Activated CD8-positive, alpha-beta T cell treated with anti-CD3 and anti-CD28 coated beads, Interleukin-2, amount 10 ng/mL, durations not matched to agents 7 days and 5 days (primary cell): ENCODE measurements around the gene GLIS2. TPM values are rescaled to one million over a fixed set of nuclear protein-coding genes. Genes with fewer than 3 reads are reported as not detected.
"Not testable (repeated sequence)": the region's sequence is repeated elsewhere in the genome, so short reads cannot be mapped to it uniquely, and the experiment has no call there.

ENCODE experiments used
- ATAC-seq: fragments of 150-1000 bp; cut with Tn5 transposase; one replicate; pipeline ENCODE4 v1.10.0; 2021; ENCODE audit warnings: moderate library complexity
- CTCF ChIA-PET: fragments of 350-600 bp; sonication (Branson Sonifier 250); formaldehyde crosslinking; loops from one replicate; lab custom pipeline; 2021; ENCODE audit warnings: antibody characterized with exemption; lab: Charles Lee
- POLR2A ChIA-PET: fragments of 350-600 bp; sonication (Branson Sonifier 250); formaldehyde crosslinking; loops from one replicate; lab custom pipeline; 2021; ENCODE audit warnings: antibody characterized with exemption; lab: Charles Lee
- DNase-seq: peaks from one replicate; pipeline ENCODE4 v3.0.0-alpha.2; 2020
- H3K27ac Mint-ChIP-seq: one replicate; pipeline ENCODE4 v1.8.0; 2021; ENCODE audit warnings: mild to moderate bottlenecking, mixed read lengths
- H3K27me3 Mint-ChIP-seq: one replicate; pipeline ENCODE4 v1.8.0; 2021; ENCODE audit warnings: low read depth, mixed read lengths
- H3K36me3 Mint-ChIP-seq: one replicate; pipeline ENCODE4 v1.8.0; 2021; ENCODE audit warnings: low read depth, mixed read lengths
- H3K4me1 Mint-ChIP-seq: one replicate; pipeline ENCODE4 v1.8.0; 2021; ENCODE audit warnings: low read depth, mixed read lengths
- H3K4me3 Mint-ChIP-seq: one replicate; pipeline ENCODE4 v1.8.0; 2021; ENCODE audit warnings: mild to moderate bottlenecking, mixed read lengths
- H3K9me3 Mint-ChIP-seq: one replicate; pipeline ENCODE4 v1.8.0; 2022; ENCODE audit warnings: mixed read lengths; ENCODE audit not compliant: insufficient read depth
- total RNA-seq, 2 experiments: library from RNA; stranded (reverse); gene quantifications; one replicate each; pipeline ENCODE4 v1.2.3, GENCODE V29; 2021

Gene GLIS2
- total RNA-seq, 2 experiments from 2014 or later, result 0.16 TPM

DNA sequence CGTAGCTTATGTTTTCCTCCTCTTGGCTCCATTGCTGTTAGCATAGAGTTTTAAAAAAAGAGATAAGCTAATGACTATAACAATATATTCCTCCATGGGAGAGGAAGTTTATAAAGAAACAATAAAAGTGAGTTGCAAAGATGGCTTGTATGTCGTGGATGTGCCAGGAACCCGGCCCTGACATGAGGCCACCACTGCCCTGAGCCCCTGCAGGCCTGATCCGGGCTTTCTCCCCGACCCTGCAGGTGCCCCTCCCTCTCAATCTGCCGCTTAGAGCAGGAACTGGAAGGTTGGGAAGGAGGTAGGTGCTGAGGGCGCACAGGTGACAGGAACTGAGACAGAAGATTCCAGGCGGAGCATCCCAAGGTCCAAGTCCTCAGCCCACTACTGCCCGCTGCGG, 23.6 kb downstream of the GLIS2 start:
- H3K36me3 Mint-ChIP-seq, result no peaks in the 10 kb centered on the region
- CTCF ChIA-PET, result interaction anchor here (1.6 kb wide), 1 partner anchor 11 kb away, joined by 4 read pairs; no protein-coding TSS in a partner anchor
- ATAC-seq, result no peak

DNA sequence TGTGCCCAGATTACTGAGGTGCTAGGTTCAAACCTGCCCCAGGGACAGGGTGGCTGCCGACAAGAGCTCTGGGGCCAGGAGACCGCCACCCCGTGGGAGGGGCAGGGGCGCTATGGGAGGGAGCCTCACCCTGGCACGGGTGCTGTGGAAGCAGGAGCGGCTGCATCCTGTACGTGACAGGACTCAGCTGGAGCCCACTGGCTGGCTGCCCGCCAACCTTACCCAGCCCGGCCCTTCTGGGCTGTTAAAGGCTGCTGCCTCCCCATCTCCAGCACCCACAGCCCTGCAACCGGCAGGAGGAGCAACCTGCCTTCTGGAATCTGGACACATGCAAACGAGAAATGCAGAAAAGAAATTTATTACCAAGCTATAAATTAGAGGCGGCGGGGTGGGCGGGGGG, 24.0 kb downstream of the GLIS2 start:
- Mint-ChIP-seq H3K9me3 (no peaks in the 10 kb centered on the region), H3K36me3 (no peaks in the 10 kb centered on the region), H3K27me3 (no peaks in the 10 kb centered on the region), H3K4me3 (no peak overlapping the region), H3K4me1 (peaks cover 6% of the 10 kb centered on the region), H3K27ac (no peak overlapping the region)
- no peak for ATAC-seq
- ChIA-PET POLR2A (interaction anchor here (1.5 kb wide), 1 partner anchor 11 kb away, joined by 4 read pairs; no protein-coding TSS in a partner anchor), CTCF (interaction anchor here (1.1 to 2.5 kb wide), 3 partner anchors 10 to 67 kb away, joined by 3 to 8 read pairs (median 4); no protein-coding TSS in a partner anchor)
- DNase-seq, result no peak

More for the DNA sequence above, 23.6 kb downstream of the GLIS2 start:
- POLR2A ChIA-PET, result interaction anchor here (1.5 kb wide), 1 partner anchor 11 kb away, joined by 4 read pairs; no protein-coding TSS in a partner anchor
- Mint-ChIP-seq H3K4me1 (peaks cover 4% of the 10 kb centered on the region), H3K27ac (no peak overlapping the region), H3K4me3 (no peak overlapping the region), H3K9me3 (no peaks in the 10 kb centered on the region), H3K27me3 (no peaks in the 10 kb centered on the region)
- no peak for DNase-seq

DNA sequence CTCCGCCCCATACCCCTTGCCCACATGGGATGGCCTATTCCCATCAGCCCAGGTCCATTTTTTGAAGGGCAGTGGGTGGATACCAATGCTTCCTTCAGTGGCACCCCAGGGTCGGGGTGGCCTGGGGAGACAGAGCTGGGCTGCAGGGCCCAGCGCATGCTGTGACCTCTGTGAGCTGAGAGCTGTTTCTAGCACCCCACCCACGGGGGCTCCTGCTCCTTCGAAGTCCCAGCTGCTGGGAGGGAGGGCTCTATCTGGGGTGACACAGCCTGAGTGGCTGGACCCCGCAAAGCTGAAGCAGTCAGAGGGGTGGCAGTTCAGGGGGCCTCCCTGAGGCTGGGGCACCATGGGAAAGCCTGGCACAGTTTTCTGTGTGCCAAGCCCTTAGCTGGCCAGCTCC, 24.6 kb downstream of the GLIS2 start:
- H3K36me3 Mint-ChIP-seq, result no peaks in the 10 kb centered on the region
- ChIA-PET POLR2A (interaction anchor here (1.1 kb wide), 1 partner anchor 34 kb away, joined by 3 read pairs; no protein-coding TSS in a partner anchor), CTCF (interaction anchor here (1.1 to 2.5 kb wide), 2 partner anchors 12 to 67 kb away, joined by 3 to 8 read pairs; no protein-coding TSS in a partner anchor)
- no peaks in the 10 kb centered on the region for H3K9me3 Mint-ChIP-seq
- H3K27ac Mint-ChIP-seq, result no peak overlapping the region
- peaks cover 7% of the 10 kb centered on the region for H3K4me1 Mint-ChIP-seq
- DNase-seq (no peak), ATAC-seq (no peak)
- H3K4me3 Mint-ChIP-seq, result no peak overlapping the region
- no peaks in the 10 kb centered on the region for H3K27me3 Mint-ChIP-seq

DNA sequence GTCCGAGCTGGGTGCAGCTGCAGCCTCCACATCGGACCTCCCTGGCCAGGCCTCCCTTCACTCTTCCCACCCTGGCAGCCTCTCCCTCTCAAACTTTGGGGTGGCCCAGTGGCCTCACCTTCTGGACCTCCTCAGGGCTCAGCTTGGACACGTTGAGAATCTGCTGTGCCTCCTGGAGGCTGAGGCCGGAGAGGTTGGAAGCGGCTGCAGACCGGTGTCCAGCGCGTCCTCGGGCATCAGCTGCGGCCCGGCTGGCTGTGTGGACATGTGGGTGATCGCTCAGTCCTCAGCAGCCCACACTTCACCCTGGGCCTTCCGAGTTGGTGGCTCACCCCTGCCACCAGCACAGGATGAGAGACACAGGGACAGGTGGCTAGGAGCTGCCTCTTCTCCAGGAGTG, 25.4 kb downstream of the GLIS2 start:
- Mint-ChIP-seq H3K27ac (no peak overlapping the region), H3K36me3 (no peaks in the 10 kb centered on the region), H3K9me3 (no peaks in the 10 kb centered on the region), H3K27me3 (no peaks in the 10 kb centered on the region), H3K4me3 (no peak overlapping the region), H3K4me1 (peaks cover 7% of the 10 kb centered on the region)
- DNase-seq (no peak), ATAC-seq (no peak)
- ChIA-PET CTCF (interaction anchor here (1.0 to 2.5 kb wide), 4 partner anchors 9 to 52 kb away, joined by 3 to 8 read pairs (median 4); no protein-coding TSS in a partner anchor), POLR2A (interaction anchor here (1.1 kb wide), 1 partner anchor 35 kb away, joined by 3 read pairs; no protein-coding TSS in a partner anchor)

DNA sequence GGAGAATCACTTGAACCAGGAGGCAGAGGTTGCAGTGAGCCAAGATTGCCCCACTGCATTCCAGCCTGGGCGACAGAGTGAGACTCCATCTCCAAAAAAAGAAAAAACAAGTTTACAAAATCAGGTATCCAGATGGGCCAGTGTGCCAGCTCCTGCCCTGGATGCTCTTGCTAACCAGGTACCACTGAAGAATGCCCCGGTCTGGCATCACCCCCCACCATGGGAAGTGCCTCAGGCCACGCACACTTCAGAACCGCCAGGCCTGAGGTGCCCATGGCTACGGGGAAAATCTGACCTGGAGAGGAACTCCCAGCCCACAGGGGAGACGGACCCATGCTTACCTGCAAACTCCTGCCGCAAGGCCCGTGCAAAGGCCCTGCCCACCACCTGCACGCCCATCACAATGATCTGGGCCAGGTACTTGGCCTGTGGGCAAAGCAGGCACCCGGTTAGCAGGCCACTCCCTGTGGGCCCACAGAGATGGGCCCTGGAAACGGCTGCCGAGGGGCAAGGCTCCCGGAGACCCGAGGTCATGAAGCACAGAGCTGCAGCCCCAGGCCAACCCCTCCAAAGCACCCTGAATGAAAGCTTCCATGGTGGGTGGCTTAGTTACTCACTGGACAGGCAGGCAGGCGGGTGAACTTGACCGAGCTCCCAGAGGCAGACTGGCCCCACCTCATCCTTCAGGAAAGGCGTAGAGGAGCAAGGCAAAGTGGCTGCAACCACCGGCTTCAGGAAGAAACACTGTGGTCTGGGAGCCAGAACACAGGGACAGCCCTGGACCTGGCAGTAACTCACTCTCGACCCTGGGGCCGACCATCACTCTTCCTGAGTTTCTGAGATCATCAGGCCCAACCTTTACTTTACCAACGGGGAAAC, 27.2 kb downstream of the GLIS2 start:
- ATAC-seq (no peak), DNase-seq (no peak)
- ChIA-PET CTCF (interaction anchor here (0.6 kb wide), 1 partner anchor 54 kb away, joined by 3 read pairs; no protein-coding TSS in a partner anchor), POLR2A (interaction anchor here (0.5 kb wide), 1 partner anchor 263 kb away, joined by 4 read pairs; no protein-coding TSS in a partner anchor)
- Mint-ChIP-seq H3K4me1 (peaks cover 7% of the 10 kb centered on the region), H3K9me3 (no peaks in the 10 kb centered on the region), H3K4me3 (no peak overlapping the region), H3K27me3 (no peaks in the 10 kb centered on the region), H3K27ac (no peak overlapping the region), H3K36me3 (peaks cover under 1% of the 10 kb centered on the region)

DNA sequence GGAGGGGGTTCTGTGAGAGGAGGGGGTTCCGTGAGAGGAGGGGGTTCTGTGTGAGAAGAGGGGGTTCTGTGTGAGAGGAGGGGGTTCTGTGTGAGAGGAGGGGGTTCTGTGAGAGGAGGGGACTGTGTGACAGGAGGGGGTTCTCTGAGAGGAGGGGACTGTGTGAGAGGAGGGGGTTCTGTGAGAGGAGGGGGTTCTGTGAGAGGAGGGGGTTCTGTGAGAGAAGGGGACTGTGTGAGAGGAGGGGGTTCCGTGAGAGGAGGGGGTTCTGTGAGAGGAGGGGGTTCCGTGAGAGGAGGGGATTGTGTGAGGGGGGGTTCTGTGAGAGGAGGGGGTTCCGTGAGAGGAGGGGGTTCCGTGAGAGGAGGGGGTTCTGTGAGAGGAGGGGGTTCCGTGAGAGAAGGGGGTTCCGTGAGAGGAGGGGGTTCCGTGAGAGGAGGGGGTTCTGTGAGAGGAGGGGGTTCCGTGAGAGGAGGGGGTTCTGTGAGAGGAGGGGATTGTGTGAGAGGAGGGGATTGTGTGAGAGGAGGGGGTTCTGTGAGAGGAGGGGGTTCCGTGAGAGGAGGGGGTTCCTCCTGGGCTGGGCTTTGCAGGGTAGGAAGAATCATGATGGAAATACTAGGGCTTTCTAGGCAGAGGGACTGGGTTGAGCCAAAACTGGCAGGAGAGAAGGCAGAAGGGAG, 28.6 kb downstream of the GLIS2 start:
- H3K4me3 Mint-ChIP-seq, ATAC-seq, POLR2A ChIA-PET, H3K36me3 Mint-ChIP-seq, DNase-seq, H3K27me3 Mint-ChIP-seq, H3K27ac Mint-ChIP-seq, CTCF ChIA-PET, H3K9me3 Mint-ChIP-seq: not testable (repeated sequence)
- peaks cover 12% of the 10 kb centered on the region for H3K4me1 Mint-ChIP-seq

DNA sequence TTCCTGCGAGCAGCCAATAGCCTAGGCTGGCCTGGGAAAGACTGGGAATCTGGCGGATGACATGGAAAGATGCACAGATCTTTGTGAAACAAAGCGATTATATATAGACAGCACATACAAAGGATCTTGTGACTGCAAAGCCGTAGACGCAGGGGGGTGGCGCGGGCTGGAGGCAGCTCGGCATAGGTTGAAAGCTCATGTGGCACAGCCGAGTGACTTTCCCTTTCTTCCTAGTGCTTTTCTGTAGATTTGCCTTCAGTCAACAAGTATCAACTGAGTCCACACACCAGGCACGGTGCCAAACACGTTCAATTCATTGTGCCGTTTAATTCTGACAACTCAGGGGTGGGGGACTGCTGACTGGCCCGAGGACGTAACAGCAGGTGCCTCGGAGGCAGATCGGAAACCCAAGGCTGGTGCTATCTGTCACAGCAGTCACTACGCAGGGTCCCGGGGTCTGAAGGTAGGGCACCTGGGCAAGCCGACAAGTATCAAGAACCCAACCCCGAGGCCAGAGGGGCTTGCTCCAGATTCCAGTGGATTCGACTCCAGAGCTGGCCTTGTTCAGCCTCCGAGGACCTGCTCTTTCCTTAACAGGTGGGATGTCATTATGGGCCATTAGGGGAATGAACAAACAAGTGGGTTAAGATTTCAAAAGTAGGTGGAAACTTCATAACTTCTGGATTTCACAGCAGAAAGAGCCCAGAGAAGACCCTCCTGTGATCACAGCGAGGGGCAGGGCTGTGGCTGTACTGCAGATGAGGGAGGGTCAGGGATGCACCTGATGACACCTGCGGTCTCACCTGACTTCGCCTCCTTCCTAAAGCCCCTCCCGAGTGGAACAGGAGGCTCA, 29.3 kb downstream of the GLIS2 start:
- POLR2A ChIA-PET, result no interaction called here
- no peaks in the 10 kb centered on the region for H3K27me3 Mint-ChIP-seq
- peaks cover 8% of the 10 kb centered on the region for H3K36me3 Mint-ChIP-seq
- no peaks in the 10 kb centered on the region for H3K9me3 Mint-ChIP-seq
- H3K4me1 Mint-ChIP-seq, result peaks cover 12% of the 10 kb centered on the region
- no peak for ATAC-seq
- DNase-seq, result no peak
- H3K4me3 Mint-ChIP-seq, result no peak overlapping the region
- CTCF ChIA-PET, result interaction anchor here (1.4 to 1.7 kb wide), 2 partner anchors 72 to 83 kb away, joined by 4 read pairs; no protein-coding TSS in a partner anchor
- peak overlapping the region; percentile 60 for H3K27ac Mint-ChIP-seq

DNA sequence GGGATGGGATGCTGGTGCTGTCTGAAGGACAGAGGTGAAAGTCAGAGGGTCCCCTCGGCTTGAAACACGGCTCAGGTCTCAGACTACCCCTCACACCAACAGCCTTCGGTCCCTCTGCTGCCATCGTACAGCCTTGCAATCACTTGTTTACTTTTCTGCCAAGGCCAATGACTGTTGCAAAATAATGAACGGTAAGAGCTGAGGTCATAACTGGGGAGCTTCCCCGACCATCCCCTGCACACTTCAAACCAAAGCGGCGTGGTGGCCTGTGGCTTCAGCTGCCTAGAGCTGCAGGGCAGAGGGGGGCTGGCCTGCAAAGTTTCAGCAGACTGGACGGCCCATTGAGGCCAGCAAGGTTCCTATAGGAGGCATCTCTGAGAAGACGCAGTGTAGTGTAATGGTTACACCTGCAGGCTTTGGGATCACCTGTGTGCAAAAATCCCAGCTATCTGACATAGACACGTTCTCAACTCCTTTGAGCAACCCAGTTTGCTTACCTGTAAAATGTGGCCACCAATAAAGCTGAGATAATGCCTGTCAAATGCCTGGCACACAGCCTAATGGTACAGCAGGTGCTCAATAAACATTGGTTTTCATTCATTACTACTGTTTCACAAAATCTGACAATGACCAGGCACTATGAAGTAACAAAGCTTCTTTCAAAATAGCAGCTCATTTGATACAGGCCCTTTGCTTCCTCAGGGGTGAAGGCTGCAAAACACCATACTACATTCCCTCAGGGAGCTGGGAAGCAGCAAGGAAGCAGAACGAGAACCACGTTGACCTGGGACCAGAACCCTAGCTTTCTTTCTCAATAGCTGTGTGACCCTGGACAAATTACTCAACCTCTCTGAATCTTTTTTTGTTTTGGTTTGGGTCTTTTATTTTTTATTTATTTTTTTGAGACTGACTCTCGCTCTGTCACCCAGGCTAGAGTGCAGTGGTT, 30.2 kb downstream of the GLIS2 start:
- Mint-ChIP-seq H3K27me3 (no peaks in the 10 kb centered on the region), H3K4me1 (peaks cover 17% of the 10 kb centered on the region), H3K4me3 (no peak overlapping the region), H3K27ac (peak overlapping the region; percentile 49), H3K36me3 (peaks cover 12% of the 10 kb centered on the region), H3K9me3 (no peaks in the 10 kb centered on the region)
- ChIA-PET CTCF (interaction anchor here (1.2 to 1.7 kb wide), 3 partner anchors 18 to 84 kb away, joined by 4 to 6 read pairs (median 4); no protein-coding TSS in a partner anchor), POLR2A (interaction anchor here (0.7 kb wide), 1 partner anchor 29 kb away, joined by 3 read pairs; no protein-coding TSS in a partner anchor)
- ATAC-seq, result no peak
- DNase-seq, result no peak

DNA sequence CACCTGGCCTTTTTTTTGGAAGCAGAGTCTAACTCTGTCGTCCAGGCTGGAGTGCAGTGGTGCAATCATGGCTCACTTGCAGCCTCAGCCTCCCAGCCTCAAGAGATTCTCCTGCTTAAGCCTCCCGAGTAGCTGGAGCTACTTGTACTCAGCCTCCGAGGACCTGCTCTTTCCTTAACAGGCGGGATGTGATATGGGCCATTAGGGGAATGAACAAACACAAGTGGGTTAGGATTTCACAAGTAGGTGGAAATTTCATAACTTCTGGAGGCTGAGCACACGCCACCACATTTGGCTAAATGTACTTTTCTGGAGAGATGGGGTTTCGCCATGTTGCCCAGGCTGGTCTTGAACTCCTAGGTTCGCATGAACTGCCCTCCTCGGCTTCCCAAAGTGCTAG, 31.1 kb downstream of the GLIS2 start:
- Mint-ChIP-seq H3K27me3 (no peaks in the 10 kb centered on the region), H3K4me1 (peaks cover 23% of the 10 kb centered on the region), H3K27ac (peak overlapping the region; percentile 39), H3K9me3 (no peaks in the 10 kb centered on the region), H3K36me3 (peaks cover 13% of the 10 kb centered on the region), H3K4me3 (no peak overlapping the region)
- ATAC-seq (no peak), DNase-seq (no peak)
- ChIA-PET CTCF (interaction anchor here (0.7 to 1.2 kb wide), 2 partner anchors 19 to 193 kb away, joined by 3 to 6 read pairs; no protein-coding TSS in a partner anchor), POLR2A (interaction anchor here (1.2 kb wide), 1 partner anchor 78 kb away, joined by 3 read pairs; no protein-coding TSS in a partner anchor)
